Cardiac muscle cell (in vitro differentiated cells and primary cell): ENCODE measurements around the gene HS3ST4. TPM values are rescaled to one million over a fixed set of nuclear protein-coding genes. Genes with fewer than 3 reads are reported as not detected.
"Not testable (repeated sequence)": the region's sequence is repeated elsewhere in the genome, so short reads cannot be mapped to it uniquely, and the experiment has no call there.

Experiments
- DNase-seq, 2 donors: peaks; one replicate each; pipeline versions ENCODE4 v3.0.0 to v3.0.0-alpha.2; 2010 to 2017; ENCODE audit warnings: low read depth in 1 of 2, low spot score in 1 of 2
- H3K27ac ChIP-seq: fragments of 200-600 bp; sonication (generic); 2 replicates; pipeline ENCODE4 v1.5.1; 2016
- H3K27me3 ChIP-seq: fragments of 200-600 bp; sonication (generic); 2 replicates; pipeline ENCODE4 v1.6.0; 2016; ENCODE audit warnings: control low read depth
- H3K36me3 ChIP-seq: fragments of 200-600 bp; sonication (generic); 2 replicates; pipeline ENCODE4 v1.5.1; 2016; ENCODE audit warnings: control low read depth
- H3K4me1 ChIP-seq: fragments of 200-600 bp; sonication (generic); 2 replicates; pipeline ENCODE4 v1.8.1; 2017; ENCODE audit warnings: low read depth, mild to moderate bottlenecking, mixed run types
- H3K4me3 ChIP-seq: fragments of 200-600 bp; sonication (generic); 2 replicates; pipeline ENCODE4 v1.5.1; 2016; ENCODE audit warnings: mild to moderate bottlenecking
- H3K9me3 ChIP-seq: fragments of 200-600 bp; sonication (generic); 2 replicates; pipeline ENCODE4 v1.5.1; 2017; ENCODE audit warnings: low read depth, mild to moderate bottlenecking, control low read depth
- CTCF ChIP-seq: IDR thresholded peaks from 2 replicates; pipeline ENCODE4 v1.5.1; 2012; ENCODE audit warnings: low read depth, mild to moderate bottlenecking, low read length
- polyA plus RNA-seq: library from polyadenylated mRNA; unstranded; fragments of >200 nt; fragmentation: Nextera tagmentation; extraction: Ambion mirVana; gene quantifications from 2 replicates; pipeline ENCODE4 v1.2.1, GENCODE V29; 2016
- total RNA-seq: library from RNA; depleted of rRNA; stranded (reverse); fragments of >200 nt; gene quantifications from 2 replicates; pipeline ENCODE4 v1.2.3, GENCODE V29; 2016

HS3ST4 gene
- total and polyA plus RNA-seq, 2 experiments from 2014 or later = 0.13 to 0.27 TPM

GRCh38 chr16:25750488-25751216, 58.9 kb downstream of the HS3ST4 start:
- no peak for DNase-seq
- Histone ChIP-seq H3K27ac (no peak overlapping the region), H3K36me3 (no peaks in the 10 kb centered on the region), H3K4me3 (no peak overlapping the region), H3K9me3 (no peaks in the 10 kb centered on the region), H3K4me1 (no peaks in the 10 kb centered on the region), H3K27me3 (no peaks in the 10 kb centered on the region)
- TF ChIP-seq CTCF = no peak

- H3K4me3 ChIP-seq = no peak overlapping the region
- H3K27ac ChIP-seq = no peak overlapping the region
- H3K9me3 ChIP-seq = no peaks in the 10 kb centered on the region
- H3K27me3 ChIP-seq = no peaks in the 10 kb centered on the region
- no peaks in the 10 kb centered on the region for H3K4me1 ChIP-seq
- TF ChIP-seq CTCF = no peak
- H3K36me3 ChIP-seq = no peaks in the 10 kb centered on the region
- no peak for DNase-seq
Measured at GRCh38 chr16:25751230-25751835, 59.6 kb downstream of the HS3ST4 start.

GRCh38 chr16:25764466-25764865, 72.7 kb downstream of the HS3ST4 start:
- Histone ChIP-seq H3K4me3 (no peak overlapping the region), H3K27ac (no peak overlapping the region), H3K36me3 (no peaks in the 10 kb centered on the region), H3K4me1 (no peaks in the 10 kb centered on the region), H3K27me3 (no peaks in the 10 kb centered on the region), H3K9me3 (no peaks in the 10 kb centered on the region)
- no peak for DNase-seq
- TF ChIP-seq CTCF = no peak

- DNase-seq = no peak
- H3K9me3 ChIP-seq = no peaks in the 10 kb centered on the region
- TF ChIP-seq CTCF = no peak
- no peak overlapping the region for H3K27ac ChIP-seq
- H3K4me1 ChIP-seq = no peaks in the 10 kb centered on the region
- no peak overlapping the region for H3K4me3 ChIP-seq
- no peaks in the 10 kb centered on the region for H3K27me3 ChIP-seq
- no peaks in the 10 kb centered on the region for H3K36me3 ChIP-seq
Measured at GRCh38 chr16:25771216-25771615, 79.5 kb downstream of the HS3ST4 start.

GRCh38 chr16:25771812-25772568, 80.2 kb downstream of the HS3ST4 start:
- DNase-seq = no peak
- Histone ChIP-seq H3K27ac (no peak overlapping the region), H3K36me3 (no peaks in the 10 kb centered on the region), H3K27me3 (no peaks in the 10 kb centered on the region), H3K4me3 (no peak overlapping the region), H3K9me3 (no peaks in the 10 kb centered on the region), H3K4me1 (no peaks in the 10 kb centered on the region)
- no peak for TF ChIP-seq CTCF

GRCh38 chr16:25776214-25776613, 84.5 kb downstream of the HS3ST4 start:
- not testable (repeated sequence) for H3K4me3 ChIP-seq, H3K36me3 ChIP-seq, H3K9me3 ChIP-seq, H3K4me1 ChIP-seq, H3K27ac ChIP-seq, H3K27me3 ChIP-seq, DNase-seq
